G401.6 (cell line): ENCODE results near the gene EFEMP2.
A peak's percentile ranks its signal among the peaks of the same experiment; 100 is the strongest.

Source experiments
- FAIRE-seq: peaks from 2 replicates; lab custom pipeline; 2012; peaks lifted over from hg19 to GRCh38; lab: Jason Lieb, UNC

The EFEMP2 gene

DNA sequence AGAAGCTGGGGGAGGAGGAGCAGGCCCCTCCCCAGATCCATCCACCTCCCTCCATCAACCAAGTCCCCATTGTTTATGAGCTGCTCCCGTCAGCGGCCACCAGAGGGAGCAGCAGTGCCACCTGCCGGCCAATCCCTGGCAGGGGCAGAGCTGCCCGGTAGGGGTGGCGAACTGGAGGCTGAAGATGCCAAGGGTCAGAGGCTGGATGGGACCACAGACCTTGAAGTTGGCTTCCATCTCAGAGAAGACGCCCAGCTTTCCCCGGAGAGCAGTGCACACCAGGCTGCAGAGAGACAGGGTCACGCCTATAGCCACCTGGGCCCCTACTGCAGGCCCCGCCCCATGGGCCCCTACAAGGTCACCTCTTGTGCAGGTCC, 12.1 kb upstream of the EFEMP2 start:
- FAIRE-seq, result no peak

DNA sequence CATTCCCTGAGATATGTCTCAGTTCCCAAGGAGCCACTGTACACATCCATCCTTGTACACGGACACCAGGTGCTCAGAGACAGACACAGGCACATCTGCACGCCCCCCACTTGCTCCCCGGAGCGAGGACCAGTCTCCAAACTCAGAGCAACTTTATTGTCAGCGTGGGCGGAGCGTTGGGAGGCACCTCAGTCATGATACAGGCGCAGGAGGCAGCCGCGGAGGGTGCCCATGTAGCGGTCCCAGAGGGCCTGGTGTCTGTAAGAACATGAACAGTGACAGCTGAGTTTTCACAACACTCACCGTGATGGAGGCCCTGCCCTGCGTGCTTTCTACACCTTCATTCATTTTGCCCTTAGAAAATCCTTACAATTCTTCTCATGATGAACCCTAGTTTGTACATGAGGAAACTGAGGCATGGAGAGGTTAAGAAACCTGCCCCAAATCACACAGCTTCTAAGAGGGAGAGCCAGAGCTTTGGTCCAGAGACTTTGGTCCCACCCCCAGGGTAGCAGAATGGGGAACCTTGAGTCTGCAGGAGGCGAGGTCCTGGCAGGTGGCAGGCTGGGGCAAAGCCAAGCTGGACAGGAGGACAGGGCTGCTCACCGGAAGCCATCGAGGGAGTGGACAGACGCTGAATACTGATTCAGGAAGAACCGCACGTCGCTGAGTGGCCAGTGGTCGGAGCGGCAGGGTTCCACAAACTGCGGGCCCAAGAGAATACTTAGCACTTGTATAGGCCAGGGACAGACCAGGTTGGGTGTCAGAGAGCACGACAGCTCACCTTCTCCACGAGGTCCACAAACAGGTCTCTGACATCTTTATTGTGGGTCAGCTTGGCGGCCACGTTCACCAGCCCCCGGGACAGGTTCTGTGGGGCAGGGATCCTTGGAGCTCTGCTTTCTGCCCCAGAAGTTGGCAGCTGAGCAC, 11.5 kb upstream of the EFEMP2 start:
- no peak for FAIRE-seq

GRCh38 chr11:65883058-65883761, 10.6 kb upstream of the EFEMP2 start:
- FAIRE-seq, result no peak

DNA sequence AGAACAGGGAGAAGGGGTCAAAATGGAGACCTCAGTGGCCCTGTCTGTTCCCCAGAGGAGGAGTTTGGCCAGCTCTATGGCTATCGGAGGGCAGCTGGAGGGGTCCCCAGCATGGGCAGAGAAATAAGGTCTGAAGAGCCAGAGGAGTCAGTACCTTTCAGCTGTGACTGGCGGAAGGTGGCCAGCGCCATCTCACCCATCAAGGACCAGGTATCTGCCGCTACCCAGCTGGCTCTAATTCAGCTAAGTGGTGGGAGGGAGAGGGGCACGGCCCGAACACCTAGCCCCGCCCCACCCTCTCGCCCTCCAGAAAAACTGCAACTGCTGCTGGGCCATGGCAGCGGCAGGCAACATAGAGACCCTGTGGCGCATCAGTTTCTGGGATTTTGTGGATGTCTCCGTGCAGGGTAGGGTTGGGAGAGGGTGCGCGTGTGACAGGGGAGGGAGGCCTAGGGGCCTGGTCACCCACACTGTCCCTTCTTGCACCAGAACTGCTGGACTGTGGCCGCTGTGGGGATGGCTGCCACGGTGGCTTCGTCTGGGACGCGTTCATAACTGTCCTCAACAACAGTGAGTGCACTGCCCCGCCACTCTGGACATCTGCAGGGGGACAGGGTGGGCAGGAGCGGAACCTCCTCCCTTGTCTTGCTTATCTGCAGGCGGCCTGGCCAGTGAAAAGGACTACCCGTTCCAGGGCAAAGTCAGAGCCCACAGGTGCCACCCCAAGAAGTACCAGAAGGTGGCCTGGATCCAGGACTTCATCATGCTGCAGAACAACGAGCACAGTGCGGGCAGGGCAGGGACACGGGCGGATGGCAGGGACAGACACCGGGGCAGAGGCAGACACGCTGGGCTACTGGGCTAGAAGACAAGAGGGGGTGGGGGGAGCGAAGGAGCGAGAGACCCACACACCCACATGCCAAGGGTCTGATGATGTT, 9.8 kb upstream of the EFEMP2 start:
- FAIRE-seq, result no peak

- FAIRE-seq, result no peak
Measured at GRCh38 chr11:65880844-65881421, 8.3 kb upstream of the EFEMP2 start.

GRCh38 chr11:65880027-65880426, 7.4 kb upstream of the EFEMP2 start:
- FAIRE-seq, result no peak

DNA sequence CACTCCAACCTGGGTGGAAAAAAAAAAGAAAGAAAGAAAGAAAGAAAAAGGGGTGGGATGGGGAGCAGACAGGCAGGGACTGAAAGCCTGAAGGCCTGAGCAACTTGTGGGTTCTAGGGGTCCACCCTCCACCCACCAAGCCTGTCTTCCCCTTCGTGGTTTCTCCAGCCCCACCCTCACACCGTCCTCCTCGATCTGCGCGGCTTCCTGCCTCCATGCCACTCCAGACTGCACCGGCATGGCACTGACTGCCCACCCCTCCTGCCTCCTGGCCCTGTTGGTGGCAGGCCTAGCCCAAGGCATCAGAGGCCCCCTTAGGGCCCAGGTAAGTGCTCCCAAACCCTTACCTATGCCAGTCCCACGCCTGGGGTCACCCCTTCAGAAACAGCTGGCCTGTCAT, 7.0 kb upstream of the EFEMP2 start, which contains the start of gene CTSW:
CTSW (plus strand) TSS at position 221 of the 400 bp plus-strand sequence; CDS start at position 239, 18 bp downstream.
- no peak for FAIRE-seq

GRCh38 chr11:65873318-65874156, 937 bp upstream of the EFEMP2 start:
- FAIRE-seq, result peak; percentile 95

GRCh38 chr11:65871811-65872548, 620 bp downstream of the EFEMP2 start:
- FAIRE-seq, result no peak

DNA sequence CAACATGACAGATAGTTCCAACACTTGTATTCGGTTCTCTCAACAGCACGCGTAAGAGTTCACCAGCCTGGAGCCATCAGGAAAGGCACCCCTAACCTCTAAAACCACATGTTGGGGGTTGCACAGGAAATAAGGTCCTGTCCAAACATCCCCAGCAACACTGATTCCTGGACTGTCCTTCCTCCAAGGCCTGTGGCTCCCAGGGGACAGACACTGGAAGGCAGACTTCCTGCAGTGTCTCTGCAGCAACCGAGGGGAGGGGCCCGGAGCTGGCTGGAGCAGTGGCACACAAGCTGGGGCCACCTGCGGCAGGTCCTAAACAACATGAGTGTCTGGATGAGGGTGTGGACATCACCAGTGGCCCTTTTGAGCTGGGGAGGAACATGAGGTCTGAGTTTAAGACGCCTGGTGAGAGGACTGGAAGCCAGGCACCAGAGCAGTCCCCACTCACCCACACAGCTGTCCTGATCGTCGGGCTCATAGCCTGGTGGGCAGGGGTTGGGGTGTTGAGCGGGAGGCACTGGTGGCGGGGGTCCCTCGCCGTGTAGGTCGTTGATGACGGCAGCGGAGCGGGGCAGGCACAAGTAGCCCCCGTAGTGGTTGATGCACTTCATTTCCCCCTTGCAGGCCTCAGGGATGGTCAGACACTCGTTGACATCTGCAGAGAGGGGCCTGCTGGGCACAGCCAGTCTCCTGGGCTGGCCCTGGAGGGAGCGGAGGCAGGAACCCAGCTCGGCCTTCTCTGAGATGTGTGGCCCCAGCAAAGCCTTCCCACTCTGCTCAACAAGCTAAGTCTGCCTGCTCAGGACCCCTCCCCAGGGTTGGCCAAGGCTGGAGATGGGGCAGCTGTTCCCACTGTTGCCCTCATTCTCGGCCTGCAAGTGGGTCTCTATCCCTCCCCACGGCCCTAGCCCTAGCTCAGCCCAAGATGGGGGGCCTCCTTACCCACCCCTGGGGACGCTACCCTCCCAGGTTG, 1.6 kb downstream of the EFEMP2 start:
- FAIRE-seq, result no peak

- no peak for FAIRE-seq
Measured at GRCh38 chr11:65870307-65870658, 2.3 kb downstream of the EFEMP2 start.

GRCh38 chr11:65869643-65870306, 2.8 kb downstream of the EFEMP2 start:
- no peak for FAIRE-seq

GRCh38 chr11:65868907-65869306, 3.7 kb downstream of the EFEMP2 start:
- FAIRE-seq, result no peak

GRCh38 chr11:65868076-65868667, 4.4 kb downstream of the EFEMP2 start:
- FAIRE-seq, result no peak

DNA sequence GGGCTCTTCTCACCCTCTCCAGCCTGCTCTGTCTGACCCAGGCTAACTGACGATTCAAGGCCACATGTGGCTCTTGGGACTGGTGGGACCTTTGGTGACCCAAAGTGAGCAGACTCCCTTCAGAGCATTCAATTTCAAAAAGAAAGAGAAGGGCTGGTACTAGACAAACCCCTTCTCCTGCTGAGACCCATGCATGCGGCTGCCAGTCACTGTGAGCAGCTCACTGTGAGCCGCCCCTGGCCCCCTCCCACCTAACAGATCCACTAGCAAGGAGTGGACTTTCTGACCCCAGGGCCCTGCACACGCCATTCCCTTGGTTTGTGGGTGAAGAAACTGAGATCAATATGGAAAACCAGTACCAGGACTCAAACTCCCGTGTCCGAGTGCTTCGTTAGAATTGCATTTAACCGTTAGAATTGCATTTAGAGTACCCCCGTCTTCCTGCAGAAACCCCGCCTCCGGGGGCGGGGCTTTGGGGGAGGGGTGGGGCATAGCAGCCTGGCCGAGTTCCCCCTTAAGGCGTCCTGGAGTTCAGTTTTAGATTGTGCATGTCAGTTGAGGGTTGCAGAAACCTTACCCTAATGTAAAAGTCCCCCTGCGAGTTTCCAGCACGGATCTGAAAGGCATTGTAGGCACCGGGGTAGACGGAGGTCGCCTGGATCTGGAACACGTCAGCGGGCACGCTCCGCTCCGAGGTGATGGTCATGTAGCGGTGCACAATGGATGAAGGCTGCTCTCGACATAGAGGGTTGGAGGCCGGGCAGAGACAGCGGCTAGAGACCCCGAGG, 5.1 kb downstream of the EFEMP2 start:
- FAIRE-seq, result no peak

DNA sequence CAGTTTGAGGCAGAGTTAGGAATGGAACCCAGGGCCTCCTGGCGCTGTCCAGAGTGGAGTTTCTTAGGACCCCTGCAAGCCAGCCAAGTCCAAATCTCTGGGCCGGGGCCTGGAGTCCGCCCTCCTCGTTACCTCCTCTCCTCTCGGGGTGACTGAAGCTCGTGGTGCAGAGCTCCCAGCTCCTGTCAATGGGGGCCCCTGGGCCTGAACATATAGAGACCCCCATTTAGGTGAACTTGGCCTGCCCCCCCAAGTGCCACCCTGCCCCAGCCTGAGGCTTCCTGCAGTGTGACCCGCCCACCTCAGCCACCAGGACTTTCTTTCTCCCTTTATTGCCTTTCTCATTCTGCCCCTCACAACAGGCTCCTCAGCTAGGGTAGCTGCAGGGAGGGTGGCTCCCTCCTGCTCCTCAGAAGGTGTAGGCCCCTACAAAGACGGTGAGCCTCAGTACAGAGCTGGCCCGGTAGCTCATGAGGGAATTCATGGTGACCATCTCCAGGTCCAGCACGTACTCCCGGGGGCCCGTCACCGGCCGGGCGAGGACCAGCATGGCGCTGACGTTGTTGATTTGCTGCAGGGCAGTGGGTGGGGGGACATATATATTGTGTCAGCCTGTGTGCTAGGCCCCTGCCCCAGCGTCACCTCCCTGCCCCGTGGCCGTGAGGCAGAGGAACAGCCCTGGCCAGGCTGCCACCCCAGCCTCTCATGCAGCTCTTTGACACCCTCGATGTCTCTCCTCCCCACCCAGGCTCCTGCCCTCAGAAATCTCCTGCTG, 5.9 kb downstream of the EFEMP2 start:
- FAIRE-seq, result no peak
